ENCODE data around the gene MT1F.

Gene MT1F

GRCh38 chr16:56609463-56609921 lies 48.3 kb upstream of the MT1F start:
- no peaks in the 10 kb centered on the region for H3K79me2 ChIP-seq (ENCODE audit: insufficient read depth, low read length)
- H3K4me1 ChIP-seq (ENCODE audit: insufficient read depth, low read length, severe bottlenecking): peaks cover 28% of the 10 kb centered on the region
- no peaks in the 10 kb centered on the region for H3F3A ChIP-seq (ENCODE audit: insufficient read depth, low read length)
- H3K4me2 ChIP-seq (ENCODE audit: low read length): peak overlapping the region; percentile 98
- peak overlapping the region; percentile 68 for H3K4me3 ChIP-seq (ENCODE audit: low read depth, low read length, poor library complexity, severe bottlenecking)
- no peaks in the 10 kb centered on the region for H3K36me3 ChIP-seq (ENCODE audit: insufficient read depth, low read length)
- no peaks in the 10 kb centered on the region for H4K20me1 ChIP-seq (ENCODE audit: insufficient read depth, low read length)
- TF ChIP-seq EZH2 (IDR thresholded peaks at IDR 0.05; ENCODE audit: borderline replicate concordance, low read length): no peak
- H3K9ac ChIP-seq (ENCODE audit: low read length): peak overlapping the region; percentile 65; the same call in 1 of the 2 replicates
- no peak overlapping the region for H3K27ac ChIP-seq (ENCODE audit: low read depth, low read length, poor library complexity, severe bottlenecking)
- H3K27me3 ChIP-seq (ENCODE audit: insufficient read depth, low read length): no peaks in the 10 kb centered on the region
- no peaks in the 10 kb centered on the region for H3K9me3 ChIP-seq (ENCODE audit: low read length)
- no peak overlapping the region for H2AFZ ChIP-seq (ENCODE audit: low read length)
- no peaks in the 10 kb centered on the region for H3K9me2 ChIP-seq (ENCODE audit: low read depth, low read length)

GRCh38 chr16:56610017-56610608 lies 47.6 kb upstream of the MT1F start:
- H3K4me2 ChIP-seq (ENCODE audit: low read length): peak overlapping the region; percentile 98
- H3F3A ChIP-seq (ENCODE audit: insufficient read depth, low read length): no peaks in the 10 kb centered on the region
- no peaks in the 10 kb centered on the region for H3K36me3 ChIP-seq (ENCODE audit: insufficient read depth, low read length)
- H3K9me3 ChIP-seq (ENCODE audit: low read length): no peaks in the 10 kb centered on the region
- no peak overlapping the region for H2AFZ ChIP-seq (ENCODE audit: low read length)
- H3K4me1 ChIP-seq (ENCODE audit: insufficient read depth, low read length, severe bottlenecking): peaks cover 28% of the 10 kb centered on the region
- no peak overlapping the region; the same call in 1 of the 2 replicates for H3K9ac ChIP-seq (ENCODE audit: low read length)
- no peaks in the 10 kb centered on the region for H4K20me1 ChIP-seq (ENCODE audit: insufficient read depth, low read length)
- no peak overlapping the region for H3K27ac ChIP-seq (ENCODE audit: low read depth, low read length, poor library complexity, severe bottlenecking)
- TF ChIP-seq CTCF (IDR thresholded peaks at IDR 0.05; ENCODE audit: low read length): peak; percentile 8; the same call in 1 of the 2 replicates
- no peak for TF ChIP-seq EZH2 (IDR thresholded peaks at IDR 0.05; ENCODE audit: borderline replicate concordance, low read length)
- no peaks in the 10 kb centered on the region for H3K9me2 ChIP-seq (ENCODE audit: low read depth, low read length)
- no peaks in the 10 kb centered on the region for H3K27me3 ChIP-seq (ENCODE audit: insufficient read depth, low read length)
- H3K79me2 ChIP-seq (ENCODE audit: insufficient read depth, low read length): no peaks in the 10 kb centered on the region
- no peak overlapping the region for H3K4me3 ChIP-seq (ENCODE audit: low read depth, low read length, poor library complexity, severe bottlenecking)

DNA sequence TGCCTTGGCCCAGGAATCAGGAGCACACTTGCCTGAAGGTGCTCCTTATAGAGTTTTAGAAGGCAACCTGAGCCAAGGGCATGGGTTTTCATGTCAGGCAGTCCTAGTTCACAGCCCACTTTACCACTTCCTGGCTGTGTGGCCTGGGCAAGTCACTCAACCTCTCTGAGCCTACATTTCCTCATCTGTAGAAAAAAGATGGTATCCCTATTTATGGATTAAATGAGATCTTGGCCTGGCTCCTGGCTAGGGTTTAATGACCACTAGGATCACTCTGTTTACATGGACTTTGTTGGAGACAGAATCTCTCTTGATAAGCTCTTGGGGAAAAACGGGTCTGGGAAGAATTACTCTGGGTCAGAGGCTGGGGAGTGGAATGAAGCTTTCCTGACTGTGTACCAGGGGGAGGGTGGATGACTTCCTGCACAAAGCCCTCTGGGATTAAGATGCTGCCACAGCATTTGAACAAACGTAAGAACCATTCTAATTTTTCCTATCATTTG lies 47.1 kb upstream of the MT1F start:
- Histone ChIP-seq H4K20me1 (ENCODE audit: insufficient read depth, low read length) (no peaks in the 10 kb centered on the region), H3K36me3 (ENCODE audit: insufficient read depth, low read length) (no peaks in the 10 kb centered on the region), H3K79me2 (ENCODE audit: insufficient read depth, low read length) (no peaks in the 10 kb centered on the region), H3K4me3 (ENCODE audit: low read depth, low read length, poor library complexity, severe bottlenecking) (no peak overlapping the region), H3F3A (ENCODE audit: insufficient read depth, low read length) (no peaks in the 10 kb centered on the region), H3K4me2 (ENCODE audit: low read length) (no peak overlapping the region), H3K27me3 (ENCODE audit: insufficient read depth, low read length) (no peaks in the 10 kb centered on the region), H3K9ac (ENCODE audit: low read length) (no peak overlapping the region), H3K27ac (ENCODE audit: low read depth, low read length, poor library complexity, severe bottlenecking) (no peak overlapping the region), H2AFZ (ENCODE audit: low read length) (no peak overlapping the region), H3K4me1 (ENCODE audit: insufficient read depth, low read length, severe bottlenecking) (peaks cover 28% of the 10 kb centered on the region), H3K9me3 (ENCODE audit: low read length) (no peaks in the 10 kb centered on the region), H3K9me2 (ENCODE audit: low read depth, low read length) (no peaks in the 10 kb centered on the region)
- no peak for TF ChIP-seq EZH2 (IDR thresholded peaks at IDR 0.05; ENCODE audit: borderline replicate concordance, low read length)
- TF ChIP-seq CTCF (IDR thresholded peaks at IDR 0.05; ENCODE audit: low read length): no peak
